GM12891 (cell line): ENCODE data around the gene FKBP14.
"Not testable (repeated sequence)": the region's sequence is repeated elsewhere in the genome, so short reads cannot be mapped to it uniquely, and the experiment has no call there.

Experiments
- PAX5 ChIP-seq: IDR thresholded peaks from 2 replicates; pipeline ENCODE4 v1.6.1; 2011; ENCODE audit warnings: low read length, moderate library complexity, mild to moderate bottlenecking; ENCODE audit not compliant: insufficient read depth, severe bottlenecking
- POLR2A ChIP-seq: IDR thresholded peaks from 2 replicates; pipeline ENCODE4 v1.6.1; 2011; ENCODE audit warnings: low read depth, low read length, control low read depth
- POLR2AphosphoS5 ChIP-seq: IDR thresholded peaks from 2 replicates; pipeline ENCODE4 v1.6.1; 2011; ENCODE audit warnings: low read depth, low read length, control low read depth
- POU2F2 ChIP-seq: IDR thresholded peaks from 2 replicates; pipeline ENCODE4 v1.6.1; 2011; ENCODE audit warnings: low read depth, mild to moderate bottlenecking, control low read depth, low read length, moderate library complexity
- SPI1 ChIP-seq: IDR thresholded peaks from 2 replicates; pipeline ENCODE4 v1.6.1; 2011; ENCODE audit warnings: low read depth, low read length, control low read depth
- TAF1 ChIP-seq: IDR thresholded peaks from 2 replicates; pipeline ENCODE4 v1.6.1; 2011; ENCODE audit warnings: low read depth, low read length, control low read depth

GRCh38 chr7:30061786-30062185 lies 35.3 kb upstream of the FKBP14 start:
- not testable (repeated sequence) for TF ChIP-seq POLR2A, POLR2AphosphoS5, PAX5, TAF1, POU2F2, SPI1
